GM21360 (cell line): Measurements from ENCODE around the gene TP53RK.

Experiments
- ATAC-seq: cut with Tn5 transposase; IDR thresholded peaks from one replicate; pipeline ENCODE4 v1.9.1; 2021; ENCODE audit warnings: mild to moderate bottlenecking, moderate library complexity; ENCODE audit not compliant: unreplicated experiment

The TP53RK gene

GRCh38 chr20:46666306-46666705 is 22.9 kb downstream of the TP53RK start:
- no peak for ATAC-seq

GRCh38 chr20:46665602-46666001 is 23.6 kb downstream of the TP53RK start:
- ATAC-seq = no peak

- ATAC-seq = no peak
Measured at GRCh38 chr20:46663531-46663930, 25.7 kb downstream of the TP53RK start.

DNA sequence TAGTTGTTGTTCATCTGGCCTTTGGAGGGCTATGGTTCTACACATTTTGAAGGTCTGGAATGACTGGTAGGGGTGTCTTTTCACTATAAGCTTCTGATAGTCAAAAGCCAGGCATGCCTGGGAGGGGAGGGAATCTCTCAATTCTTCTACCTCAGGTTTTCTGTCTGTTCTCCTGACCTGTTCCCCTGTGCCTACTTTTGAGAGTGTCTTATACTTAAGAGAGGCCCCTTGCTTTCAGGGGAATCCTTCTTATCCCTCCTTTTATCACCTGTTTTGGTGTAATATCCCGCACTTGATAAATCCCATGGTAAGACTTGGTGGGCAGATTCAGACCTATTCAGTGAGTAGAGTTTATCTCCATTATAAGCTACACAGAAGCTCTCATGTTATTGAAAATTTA is 27.6 kb downstream of the TP53RK start:
- no peak for ATAC-seq

DNA sequence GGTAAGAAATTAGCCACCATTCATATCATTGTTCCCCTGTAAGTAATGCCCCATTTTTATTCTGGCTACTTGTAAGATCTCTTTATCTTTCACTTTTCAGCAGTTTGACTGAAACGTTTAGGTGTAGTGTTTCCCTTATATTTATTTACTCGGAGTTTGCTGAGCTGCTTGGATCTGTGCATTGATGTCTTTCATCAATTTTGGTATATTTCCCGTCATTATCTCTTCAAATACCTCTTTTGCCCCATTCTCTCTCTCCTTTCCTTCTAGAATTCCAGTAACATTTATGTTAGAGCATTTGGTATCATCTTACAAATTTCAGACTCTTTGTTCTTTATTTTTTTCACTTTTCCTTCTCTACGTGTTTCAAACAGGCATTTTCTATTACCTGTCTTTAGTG is 28.8 kb downstream of the TP53RK start:
- ATAC-seq = no peak

DNA sequence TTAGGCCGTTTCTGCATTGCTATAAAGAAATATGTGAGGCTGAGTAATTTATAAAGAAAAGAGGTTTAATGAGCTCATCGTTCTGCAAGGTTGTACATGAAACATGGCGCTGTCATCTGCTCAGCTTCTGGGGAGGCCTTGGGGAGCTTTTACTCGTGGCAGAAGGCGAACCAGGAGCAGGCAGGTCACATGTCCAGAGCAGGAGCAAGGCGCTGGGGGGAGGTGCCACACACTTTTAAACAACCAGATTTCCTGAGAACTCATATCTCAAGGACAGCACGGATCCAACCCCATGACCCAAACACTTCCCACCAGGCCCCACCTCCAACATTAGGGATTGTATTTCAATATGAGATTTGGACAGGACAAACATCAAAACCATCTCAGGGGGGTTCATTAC is 31.6 kb downstream of the TP53RK start:
- no peak for ATAC-seq

DNA sequence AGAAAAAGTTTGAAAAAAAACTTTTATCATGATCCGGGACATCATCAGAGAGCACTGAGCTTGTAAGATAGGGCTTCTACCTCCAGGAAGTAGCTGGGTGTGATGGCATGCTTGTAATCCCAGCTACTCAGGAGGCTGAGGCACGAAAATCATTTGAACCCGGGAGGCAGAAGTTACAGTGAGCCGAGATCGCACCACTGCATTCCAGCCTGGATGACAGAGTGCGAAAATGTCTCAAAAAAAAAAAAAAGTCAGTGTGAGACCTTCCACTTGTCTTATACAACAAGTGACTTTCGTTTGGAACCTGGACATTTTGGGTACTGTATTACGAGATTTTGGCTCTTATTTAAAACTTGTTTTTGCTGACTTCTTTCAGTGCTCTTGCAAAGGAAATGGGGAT is 32.1 kb downstream of the TP53RK start:
- ATAC-seq = no peak

DNA sequence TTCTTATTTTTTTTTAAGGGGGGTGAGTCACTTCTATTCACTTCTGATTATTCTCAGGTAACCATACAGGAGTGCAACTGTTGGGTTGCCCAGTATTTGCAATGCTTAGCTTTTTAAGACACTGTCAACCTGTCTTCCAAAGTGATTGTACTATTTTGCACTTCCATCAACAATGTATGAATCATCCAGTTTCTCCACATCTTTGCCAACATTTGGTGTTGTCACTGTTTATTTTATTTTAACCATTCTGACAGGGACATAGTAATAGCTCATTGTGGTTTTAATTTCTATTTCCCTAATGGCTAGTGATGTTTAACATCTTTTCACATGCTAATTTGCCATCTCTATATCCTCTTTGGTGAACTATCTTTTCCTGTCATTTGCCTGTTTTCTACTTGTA is 36.5 kb downstream of the TP53RK start:
- ATAC-seq = no peak

GRCh38 chr20:46651091-46651962 is 37.9 kb downstream of the TP53RK start, which contains the start of gene SLC13A3:
TSS of gene SLC13A3 (minus strand) at chr20:46651459. CDS start at chr20:46651421, 38 bp downstream.
- no peak for ATAC-seq

DNA sequence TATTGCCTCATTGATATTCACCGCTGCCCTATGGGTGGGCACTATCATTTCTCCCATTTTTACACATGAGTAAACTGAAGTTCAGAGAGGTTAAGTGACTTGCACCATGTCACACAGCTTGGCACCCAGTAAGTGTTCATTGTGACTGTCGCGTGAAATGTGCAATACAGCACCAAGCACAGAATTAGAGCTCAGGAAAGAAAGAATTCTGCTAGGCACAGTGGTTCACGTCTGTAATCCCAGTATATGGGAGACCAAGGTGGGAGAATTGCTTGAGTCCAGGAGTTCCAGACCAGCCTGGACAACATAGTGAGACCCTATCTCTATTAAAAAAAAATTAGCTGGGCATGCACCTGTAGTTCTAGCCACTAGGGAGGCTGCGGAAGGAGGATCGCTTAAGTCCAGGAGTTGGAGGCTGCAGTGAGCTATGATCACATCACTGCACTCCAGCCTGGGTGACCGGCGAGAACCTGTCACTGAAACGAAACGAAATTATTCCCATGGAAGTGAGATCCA is 38.6 kb downstream of the TP53RK start:
- ATAC-seq = no peak

DNA sequence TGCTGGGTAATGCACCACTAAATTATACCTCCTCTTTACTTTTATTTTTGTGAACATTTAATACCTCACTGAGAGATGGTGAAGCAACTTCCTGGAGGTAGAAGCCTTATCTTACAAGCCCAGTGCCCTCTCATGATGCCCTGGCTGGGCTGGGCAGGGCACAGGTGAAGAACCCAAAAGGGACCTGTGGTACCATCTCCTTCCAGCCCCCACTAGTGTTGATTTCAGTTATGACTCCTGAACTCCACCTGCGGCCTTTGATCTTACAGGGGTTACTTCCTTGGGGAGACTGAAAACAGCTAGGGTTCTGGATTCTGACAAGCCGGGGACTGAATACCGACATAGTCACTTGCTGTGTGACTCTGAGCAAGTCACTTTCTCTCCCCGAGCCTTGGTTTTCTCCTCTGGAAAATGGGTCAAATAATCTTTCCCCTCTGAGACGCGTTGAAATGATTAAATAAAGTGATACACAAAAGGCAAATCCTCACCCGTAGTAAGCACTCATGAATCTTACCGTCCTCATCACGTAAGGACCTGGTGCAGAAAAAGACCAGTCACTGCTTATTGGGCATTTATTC is 39.2 kb downstream of the TP53RK start:
- no peak for ATAC-seq

DNA sequence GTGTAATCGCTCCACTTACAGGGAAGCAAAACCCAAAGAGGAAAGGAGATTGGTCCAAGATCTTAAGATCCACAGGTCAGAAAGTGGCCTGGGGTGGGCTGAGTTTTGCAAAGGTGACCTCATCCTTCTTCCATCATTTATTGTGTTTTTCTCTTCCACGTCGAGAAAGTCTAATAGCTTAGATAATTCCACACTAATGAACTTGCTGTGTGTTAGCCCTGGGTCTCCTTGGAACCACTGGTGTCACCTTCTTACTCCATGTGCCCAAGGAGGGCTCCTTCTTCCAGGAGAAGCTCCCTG is 39.6 kb downstream of the TP53RK start:
- no peak for ATAC-seq

GRCh38 chr20:46648903-46649649 is 40.2 kb downstream of the TP53RK start:
- no peak for ATAC-seq

DNA sequence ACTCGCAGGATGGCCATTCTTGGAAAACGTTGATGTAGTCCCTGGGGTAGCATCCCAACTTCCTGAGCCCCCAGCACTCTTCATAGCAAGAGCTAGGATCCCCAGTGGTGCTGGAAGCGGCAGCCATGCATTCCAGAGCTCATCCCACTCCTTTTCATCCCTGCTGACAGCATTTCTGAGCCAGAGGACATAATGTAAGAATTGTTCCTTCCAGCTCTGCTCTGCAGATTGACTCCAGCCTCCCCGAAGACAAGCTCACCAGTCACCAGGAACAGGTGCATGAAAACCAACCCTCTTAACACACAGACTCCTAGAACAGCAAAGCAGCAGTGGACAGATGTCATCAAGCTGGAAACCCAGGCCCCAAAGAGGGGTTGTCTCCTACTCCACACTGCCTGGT is 41.8 kb downstream of the TP53RK start:
- ATAC-seq = no peak

- ATAC-seq = no peak
Measured at GRCh38 chr20:46646659-46647380, 42.4 kb downstream of the TP53RK start.

GRCh38 chr20:46646122-46646521 is 43.1 kb downstream of the TP53RK start:
- no peak for ATAC-seq

DNA sequence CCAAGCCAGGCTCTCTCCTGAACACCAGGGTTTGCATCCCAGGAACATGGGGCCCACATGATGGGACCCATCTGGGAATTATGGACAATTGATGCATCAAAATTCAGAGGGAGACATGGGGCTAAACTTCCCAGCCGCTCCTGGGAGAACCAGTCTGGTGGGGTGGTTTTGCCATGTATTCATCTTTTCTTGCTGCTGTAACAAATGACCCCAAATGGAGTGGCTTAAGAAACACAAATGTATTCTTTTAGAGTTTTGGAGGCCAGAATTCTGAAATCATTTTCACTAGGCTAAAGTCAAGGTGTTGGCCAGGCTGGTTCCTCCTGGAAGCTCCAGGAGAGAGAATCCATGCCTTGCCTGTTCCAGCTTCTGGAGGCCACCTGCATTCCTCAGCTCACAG is 44.5 kb downstream of the TP53RK start:
- no peak for ATAC-seq

GRCh38 chr20:46644160-46644559 is 45.1 kb downstream of the TP53RK start:
- ATAC-seq = no peak

DNA sequence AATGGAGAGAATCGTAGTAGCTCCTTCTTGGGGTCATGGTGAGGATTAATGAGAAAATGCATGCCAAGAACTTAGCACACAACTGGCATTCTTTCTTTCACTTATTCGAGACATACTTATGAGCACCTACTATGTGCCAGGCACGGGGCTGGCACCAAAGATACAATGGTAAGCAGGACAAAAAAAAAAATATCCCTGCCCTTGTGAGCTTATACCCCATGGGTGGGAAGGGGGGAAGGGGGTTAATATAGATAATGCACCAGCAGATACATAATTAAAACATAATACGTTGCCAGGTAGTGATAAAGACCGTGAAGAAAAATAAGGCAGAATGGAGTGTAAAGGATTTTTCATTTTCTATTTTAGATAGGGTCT is 46.3 kb downstream of the TP53RK start:
- ATAC-seq = no peak

DNA sequence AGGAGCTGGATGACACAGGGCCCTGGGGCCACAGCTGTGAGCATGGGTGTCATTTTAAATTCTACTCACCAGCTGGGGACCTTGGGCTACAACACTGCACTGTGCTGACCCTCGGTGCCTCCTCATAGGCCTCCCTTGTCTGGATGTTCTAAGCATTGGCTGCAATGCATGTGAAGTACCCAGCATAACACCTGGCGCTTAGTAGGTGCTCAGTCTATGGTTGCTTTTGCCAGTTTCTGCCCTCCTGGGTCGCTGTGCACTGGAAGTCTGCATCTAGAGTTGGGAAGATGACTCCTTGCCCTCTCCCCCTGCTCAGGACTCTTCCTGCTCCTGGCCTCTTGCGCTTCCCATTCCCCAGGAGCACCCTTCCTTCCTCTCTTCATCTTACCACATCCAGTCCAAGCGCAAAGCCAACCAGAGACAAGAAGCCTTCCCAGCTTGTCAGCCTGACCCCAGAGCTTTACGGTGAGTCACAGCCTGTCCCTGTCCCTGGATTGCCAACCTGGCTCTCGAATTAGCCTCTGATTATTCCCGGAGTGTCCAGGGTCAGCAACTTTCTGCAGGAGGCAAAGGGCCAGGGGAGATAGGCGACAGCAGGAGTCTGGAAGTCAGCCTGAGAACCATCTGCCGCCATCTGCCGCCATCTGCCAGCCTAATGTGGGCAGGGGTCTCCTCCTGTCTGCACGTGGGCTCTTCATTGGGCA is 46.8 kb downstream of the TP53RK start:
- ATAC-seq = no peak

GRCh38 chr20:46641424-46641823 is 47.8 kb downstream of the TP53RK start:
- no peak for ATAC-seq
